HepG2 (cell line): ENCODE results near the gene OR1F1. TPM values are rescaled to one million over a fixed set of nuclear protein-coding genes. Genes with fewer than 3 reads are reported as not detected.

Experiments
- CREM ChIP-seq, 2 experiments: sonication (generic) in 1 of 2; formaldehyde crosslinking in 1 of 2; IDR thresholded peaks; 2 replicates each; pipeline versions ENCODE4 v1.4.0 to v1.6.1; 2016 to 2020; ENCODE audit warnings: antibody characterized with exemption in 1 of 2, mild to moderate bottlenecking in 1 of 2, missing genetic modification reagents in 1 of 2
- MEIS2 ChIP-seq: sonication (generic); formaldehyde crosslinking; IDR thresholded peaks from 2 replicates; pipeline ENCODE4 v1.9.0; 2021; ENCODE audit warnings: mild to moderate bottlenecking, missing genetic modification reagents
- MYC ChIP-seq: sonication (generic); formaldehyde crosslinking; IDR thresholded peaks from 2 replicates; pipeline ENCODE4 v1.9.0; 2021; ENCODE audit warnings: missing genetic modification reagents, borderline replicate concordance
- NCOA2 ChIP-seq: sonication (generic); formaldehyde crosslinking; IDR thresholded peaks from 2 replicates; pipeline ENCODE4 v1.8.0; 2022; ENCODE audit warnings: inconsistent platforms
- PHB2 ChIP-seq: fragments of 450-650 bp; IDR thresholded peaks from 2 replicates; pipeline ENCODE4 v1.6.1; 2018; ENCODE audit not compliant: partially characterized antibody
- ZC3H13 ChIP-seq: sonication (generic); formaldehyde crosslinking; IDR thresholded peaks from 2 replicates; pipeline ENCODE4 v1.8.1; 2023; ENCODE audit warnings: mild to moderate bottlenecking, missing genetic modification reagents, moderate library complexity
- ZNF564 ChIP-seq: sonication (generic); formaldehyde crosslinking; IDR thresholded peaks from 2 replicates; pipeline ENCODE4 v1.8.1; 2023; ENCODE audit warnings: mild to moderate bottlenecking, missing genetic modification reagents
- ZNF850 ChIP-seq: sonication (generic); formaldehyde crosslinking; conservative IDR thresholded peaks from 2 replicates; pipeline ENCODE4 v1.9.0; 2021; ENCODE audit warnings: mild to moderate bottlenecking, missing genetic modification reagents
- polyA plus RNA-seq, 8 experiments: library from polyadenylated mRNA; depleted of rRNA in 3 of 8; stranded (reverse) in 7 of 8; unstranded in 1 of 8; fragments of >200 nt; fragmentation: Illumina TruSeq in 4 of 8; extraction: Trizol in 4 of 8; gene quantifications; 2 replicates each; pipeline versions ENCODE4 v1.2.1 to v1.2.3, GENCODE V29; 2011 to 2016; ENCODE audit warnings: low read depth in 4 of 8, missing spikeins in 1 of 8, mixed read lengths in 1 of 8; ENCODE audit not compliant: insufficient read depth in 1 of 8
- total RNA-seq, 5 experiments: library from RNA; depleted of rRNA; stranded (reverse); fragments of >200 nt; fragmentation: Illumina TruSeq; extraction: Trizol; gene quantifications; 2 replicates each; pipeline ENCODE4 v1.2.3, GENCODE V29; 2016; ENCODE audit warnings: low read depth in 1 of 5
- TF ChIP-seq, protein P1 (sequence below): sonication (generic); formaldehyde crosslinking; IDR thresholded peaks from 2 replicates; pipeline ENCODE4 v1.8.0; 2022; ENCODE audit warnings: missing genetic modification reagents, mild to moderate bottlenecking, inconsistent platforms, borderline replicate concordance
- TF ChIP-seq, protein P2 (sequence below): sonication (generic); formaldehyde crosslinking; IDR thresholded peaks from 2 replicates; pipeline ENCODE4 v1.8.0; 2022; ENCODE audit warnings: mild to moderate bottlenecking, missing genetic modification reagents, borderline replicate concordance
- TF ChIP-seq, protein P3 (sequence below): sonication (generic); formaldehyde crosslinking; conservative IDR thresholded peaks from 2 replicates; pipeline ENCODE4 v1.4.0; 2020; ENCODE audit warnings: mild to moderate bottlenecking, missing genetic modification reagents, moderate library complexity
- TF ChIP-seq, protein P4 (sequence below): sonication (generic); formaldehyde crosslinking; IDR thresholded peaks from 2 replicates; pipeline ENCODE4 v1.5.0; 2020; ENCODE audit warnings: mild to moderate bottlenecking, missing genetic modification reagents, borderline replicate concordance

OR1F1 gene
- total and polyA plus RNA-seq, 2 of the 13 experiments (the other 11 are each of a cell fraction or from before 2014, with no cell fraction given): 0.90 TPM; not detected in 1

DNA sequence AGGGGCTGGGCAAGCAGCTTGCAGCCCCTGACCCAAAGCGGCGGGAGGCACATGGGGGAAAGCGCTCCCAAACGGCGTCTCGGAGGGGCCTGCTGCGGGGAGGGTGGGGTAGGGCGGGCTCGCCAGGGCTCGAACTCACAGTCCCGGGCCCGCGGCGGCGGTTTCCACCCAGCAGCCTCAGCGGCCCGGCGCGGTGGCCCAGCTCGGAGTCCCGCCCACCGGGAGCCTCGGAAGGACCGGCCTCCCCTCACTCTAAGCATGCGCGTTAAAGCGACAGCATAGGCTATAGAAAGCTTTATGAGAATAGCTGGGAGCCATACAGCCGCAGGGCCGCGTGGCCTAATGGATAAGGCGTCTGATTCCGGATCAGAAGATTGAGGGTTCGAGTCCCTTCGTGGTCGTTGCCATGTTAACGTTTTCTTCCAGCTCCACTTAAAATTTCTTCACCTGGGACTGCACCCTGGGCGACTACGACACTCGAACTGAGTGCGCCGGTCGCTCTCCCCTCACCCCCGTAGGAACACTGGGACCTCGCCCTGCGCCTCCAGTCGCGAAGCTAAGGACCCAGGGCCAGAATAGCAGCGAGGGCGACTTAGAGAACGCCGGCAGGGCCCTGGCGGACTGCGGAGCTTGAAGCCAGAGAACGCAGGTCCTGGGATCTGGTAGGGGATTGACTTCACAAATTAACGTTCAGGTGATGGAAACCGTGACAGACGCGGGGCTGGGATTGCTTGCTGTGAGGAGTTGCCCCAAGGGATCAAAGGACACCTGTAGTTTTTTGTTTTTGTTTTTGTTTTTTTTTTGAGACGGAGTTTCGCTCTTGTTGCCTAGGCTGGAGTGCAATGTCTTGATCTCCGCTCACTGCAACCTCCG, 37.4 kb upstream of the OR1F1 start (continued):
- TF ChIP-seq, protein P1, sequence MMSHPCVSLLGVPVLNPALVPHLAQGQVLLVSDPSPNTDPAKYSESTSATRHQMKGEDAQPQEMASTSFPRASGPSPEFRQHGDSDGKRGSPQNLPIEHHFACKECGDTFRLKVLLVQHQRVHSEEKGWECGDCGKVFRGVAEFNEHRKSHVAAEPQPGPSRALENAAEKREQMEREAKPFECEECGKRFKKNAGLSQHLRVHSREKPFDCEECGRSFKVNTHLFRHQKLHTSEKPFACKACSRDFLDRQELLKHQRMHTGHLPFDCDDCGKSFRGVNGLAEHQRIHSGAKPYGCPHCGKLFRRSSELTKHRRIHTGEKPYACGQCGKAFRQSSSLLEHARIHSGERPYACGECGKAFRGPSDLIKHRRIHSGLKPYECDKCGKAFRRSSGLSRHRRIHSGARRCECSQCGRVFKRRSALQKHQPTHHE (CRISPR knock-in tag): peak; percentile 87; the same call in 1 of the 2 replicates
- TF ChIP-seq CREM (IDR thresholded peaks at IDR 0.05): peak; percentile 19; the same call in 1 of the 2 replicates
- no peak for TF ChIP-seq CREM (CRISPR knock-in tag; IDR thresholded peaks at IDR 0.05)
- 0 out of 2 replicates have a peak, but pooled peaks have one; percentile 56 for TF ChIP-seq MEIS2 (CRISPR knock-in tag)
- TF ChIP-seq, protein P2, sequence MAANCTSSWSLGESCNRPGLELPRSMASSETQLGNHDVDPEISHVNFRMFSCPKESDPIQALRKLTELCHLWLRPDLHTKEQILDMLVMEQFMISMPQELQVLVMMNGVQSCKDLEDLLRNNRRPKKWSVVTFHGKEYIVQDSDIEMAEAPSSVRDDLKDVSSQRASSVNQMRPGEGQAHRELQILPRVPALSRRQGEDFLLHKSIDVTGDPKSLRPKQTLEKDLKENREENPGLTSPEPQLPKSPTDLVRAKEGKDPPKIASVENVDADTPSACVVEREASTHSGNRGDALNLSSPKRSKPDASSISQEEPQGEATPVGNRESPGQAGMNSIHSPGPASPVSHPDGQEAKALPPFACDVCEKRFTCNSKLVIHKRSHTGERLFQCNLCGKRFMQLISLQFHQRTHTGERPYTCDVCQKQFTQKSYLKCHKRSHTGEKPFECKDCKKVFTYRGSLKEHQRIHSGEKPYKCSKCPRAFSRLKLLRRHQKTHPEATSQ (CRISPR knock-in tag): no peak
- TF ChIP-seq, protein P3, sequence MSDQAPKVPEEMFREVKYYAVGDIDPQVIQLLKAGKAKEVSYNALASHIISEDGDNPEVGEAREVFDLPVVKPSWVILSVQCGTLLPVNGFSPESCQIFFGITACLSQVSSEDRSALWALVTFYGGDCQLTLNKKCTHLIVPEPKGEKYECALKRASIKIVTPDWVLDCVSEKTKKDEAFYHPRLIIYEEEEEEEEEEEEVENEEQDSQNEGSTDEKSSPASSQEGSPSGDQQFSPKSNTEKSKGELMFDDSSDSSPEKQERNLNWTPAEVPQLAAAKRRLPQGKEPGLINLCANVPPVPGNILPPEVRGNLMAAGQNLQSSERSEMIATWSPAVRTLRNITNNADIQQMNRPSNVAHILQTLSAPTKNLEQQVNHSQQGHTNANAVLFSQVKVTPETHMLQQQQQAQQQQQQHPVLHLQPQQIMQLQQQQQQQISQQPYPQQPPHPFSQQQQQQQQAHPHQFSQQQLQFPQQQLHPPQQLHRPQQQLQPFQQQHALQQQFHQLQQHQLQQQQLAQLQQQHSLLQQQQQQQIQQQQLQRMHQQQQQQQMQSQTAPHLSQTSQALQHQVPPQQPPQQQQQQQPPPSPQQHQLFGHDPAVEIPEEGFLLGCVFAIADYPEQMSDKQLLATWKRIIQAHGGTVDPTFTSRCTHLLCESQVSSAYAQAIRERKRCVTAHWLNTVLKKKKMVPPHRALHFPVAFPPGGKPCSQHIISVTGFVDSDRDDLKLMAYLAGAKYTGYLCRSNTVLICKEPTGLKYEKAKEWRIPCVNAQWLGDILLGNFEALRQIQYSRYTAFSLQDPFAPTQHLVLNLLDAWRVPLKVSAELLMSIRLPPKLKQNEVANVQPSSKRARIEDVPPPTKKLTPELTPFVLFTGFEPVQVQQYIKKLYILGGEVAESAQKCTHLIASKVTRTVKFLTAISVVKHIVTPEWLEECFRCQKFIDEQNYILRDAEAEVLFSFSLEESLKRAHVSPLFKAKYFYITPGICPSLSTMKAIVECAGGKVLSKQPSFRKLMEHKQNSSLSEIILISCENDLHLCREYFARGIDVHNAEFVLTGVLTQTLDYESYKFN (CRISPR knock-in tag): peak; percentile 64
- TF ChIP-seq ZNF564 (CRISPR knock-in tag): peak; percentile 78; the same call in 1 of the 2 replicates
- TF ChIP-seq NCOA2 (CRISPR knock-in tag): peak; percentile 54; the same call in 1 of the 2 replicates
- TF ChIP-seq ZC3H13 (CRISPR knock-in tag): peak; percentile 77; the same call in 1 of the 2 replicates
- peak; percentile 82 for TF ChIP-seq MYC (CRISPR knock-in tag)
- TF ChIP-seq, protein P4, sequence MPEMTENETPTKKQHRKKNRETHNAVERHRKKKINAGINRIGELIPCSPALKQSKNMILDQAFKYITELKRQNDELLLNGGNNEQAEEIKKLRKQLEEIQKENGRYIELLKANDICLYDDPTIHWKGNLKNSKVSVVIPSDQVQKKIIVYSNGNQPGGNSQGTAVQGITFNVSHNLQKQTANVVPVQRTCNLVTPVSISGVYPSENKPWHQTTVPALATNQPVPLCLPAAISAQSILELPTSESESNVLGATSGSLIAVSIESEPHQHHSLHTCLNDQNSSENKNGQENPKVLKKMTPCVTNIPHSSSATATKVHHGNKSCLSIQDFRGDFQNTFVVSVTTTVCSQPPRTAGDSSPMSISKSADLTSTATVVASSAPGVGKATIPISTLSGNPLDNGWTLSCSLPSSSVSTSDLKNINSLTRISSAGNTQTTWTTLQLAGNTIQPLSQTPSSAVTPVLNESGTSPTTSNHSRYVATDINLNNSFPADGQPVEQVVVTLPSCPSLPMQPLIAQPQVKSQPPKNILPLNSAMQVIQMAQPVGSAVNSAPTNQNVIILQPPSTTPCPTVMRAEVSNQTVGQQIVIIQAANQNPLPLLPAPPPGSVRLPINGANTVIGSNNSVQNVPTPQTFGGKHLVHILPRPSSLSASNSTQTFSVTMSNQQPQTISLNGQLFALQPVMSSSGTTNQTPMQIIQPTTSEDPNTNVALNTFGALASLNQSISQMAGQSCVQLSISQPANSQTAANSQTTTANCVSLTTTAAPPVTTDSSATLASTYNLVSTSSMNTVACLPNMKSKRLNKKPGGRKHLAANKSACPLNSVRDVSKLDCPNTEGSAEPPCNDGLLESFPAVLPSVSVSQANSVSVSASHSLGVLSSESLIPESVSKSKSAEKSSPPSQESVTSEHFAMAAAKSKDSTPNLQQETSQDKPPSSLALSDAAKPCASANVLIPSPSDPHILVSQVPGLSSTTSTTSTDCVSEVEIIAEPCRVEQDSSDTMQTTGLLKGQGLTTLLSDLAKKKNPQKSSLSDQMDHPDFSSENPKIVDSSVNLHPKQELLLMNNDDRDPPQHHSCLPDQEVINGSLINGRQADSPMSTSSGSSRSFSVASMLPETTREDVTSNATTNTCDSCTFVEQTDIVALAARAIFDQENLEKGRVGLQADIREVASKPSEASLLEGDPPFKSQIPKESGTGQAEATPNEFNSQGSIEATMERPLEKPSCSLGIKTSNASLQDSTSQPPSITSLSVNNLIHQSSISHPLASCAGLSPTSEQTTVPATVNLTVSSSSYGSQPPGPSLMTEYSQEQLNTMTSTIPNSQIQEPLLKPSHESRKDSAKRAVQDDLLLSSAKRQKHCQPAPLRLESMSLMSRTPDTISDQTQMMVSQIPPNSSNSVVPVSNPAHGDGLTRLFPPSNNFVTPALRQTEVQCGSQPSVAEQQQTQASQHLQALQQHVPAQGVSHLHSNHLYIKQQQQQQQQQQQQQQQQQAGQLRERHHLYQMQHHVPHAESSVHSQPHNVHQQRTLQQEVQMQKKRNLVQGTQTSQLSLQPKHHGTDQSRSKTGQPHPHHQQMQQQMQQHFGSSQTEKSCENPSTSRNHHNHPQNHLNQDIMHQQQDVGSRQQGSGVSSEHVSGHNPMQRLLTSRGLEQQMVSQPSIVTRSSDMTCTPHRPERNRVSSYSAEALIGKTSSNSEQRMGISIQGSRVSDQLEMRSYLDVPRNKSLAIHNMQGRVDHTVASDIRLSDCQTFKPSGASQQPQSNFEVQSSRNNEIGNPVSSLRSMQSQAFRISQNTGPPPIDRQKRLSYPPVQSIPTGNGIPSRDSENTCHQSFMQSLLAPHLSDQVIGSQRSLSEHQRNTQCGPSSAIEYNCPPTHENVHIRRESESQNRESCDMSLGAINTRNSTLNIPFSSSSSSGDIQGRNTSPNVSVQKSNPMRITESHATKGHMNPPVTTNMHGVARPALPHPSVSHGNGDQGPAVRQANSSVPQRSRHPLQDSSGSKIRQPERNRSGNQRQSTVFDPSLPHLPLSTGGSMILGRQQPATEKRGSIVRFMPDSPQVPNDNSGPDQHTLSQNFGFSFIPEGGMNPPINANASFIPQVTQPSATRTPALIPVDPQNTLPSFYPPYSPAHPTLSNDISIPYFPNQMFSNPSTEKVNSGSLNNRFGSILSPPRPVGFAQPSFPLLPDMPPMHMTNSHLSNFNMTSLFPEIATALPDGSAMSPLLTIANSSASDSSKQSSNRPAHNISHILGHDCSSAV: 0 out of 2 replicates have a peak, but pooled peaks have one; percentile 72
- 0 out of 2 replicates have a peak, but pooled peaks have one; percentile 57 for TF ChIP-seq ZNF850 (CRISPR knock-in tag)
- no peak for TF ChIP-seq PHB2
